HCT116 (cell line): ENCODE results near the gene TRDN. TPM values are rescaled to one million over a fixed set of nuclear protein-coding genes. Genes with fewer than 3 reads are reported as not detected.

Experiments used
- ATAC-seq: fragments of 200-7000 bp; cut with Tn5 transposase; 2 replicates; pipeline ENCODE4 v1.9.1; 2020; ENCODE audit warnings: mild to moderate bottlenecking, moderate library complexity
- BruUV-seq: library from RNA; stranded (reverse); fragments of 400-500 nt; replicated peaks from 2 replicates; lab custom pipeline; 2021; lab: Mats Ljungman, UMichigan
- CTCF ChIA-PET: fragments of 300-600 bp; sonication (Branson Sonifier 250); formaldehyde crosslinking; loops from one replicate; lab custom pipeline; 2021; ENCODE audit warnings: antibody characterized with exemption; lab: Charles Lee
- POLR2A ChIA-PET: fragments of 300-600, 350-600 bp; sonication (Branson Sonifier 250); formaldehyde crosslinking; loops from one replicate; lab custom pipeline; 2021; ENCODE audit warnings: antibody characterized with exemption; lab: Charles Lee
- RAD21 ChIA-PET, 2 experiments: fragments of 300-600 bp; sonication (Branson Sonifier 250); formaldehyde crosslinking; loops; one replicate each; lab custom pipeline; 2023; ENCODE audit warnings: low total read pairs in 2 of 2; ENCODE audit not compliant: uncharacterized antibody in 2 of 2, unreplicated experiment in 2 of 2, low non-redundant PET in 1 of 2; lab: Charles Lee
- DNase-seq: peaks from one replicate; pipeline ENCODE4 v3.0.0-alpha.2; 2010; ENCODE audit warnings: low read depth, low spot score
- H2AFZ ChIP-seq: fragments of 200-600 bp; shearing (Covaris generic), sonication (generic); 2 replicates; pipeline ENCODE4 v1.6.1; 2017; ENCODE audit warnings: low read depth, mixed run types, mixed read lengths, antibody characterized with exemption, low read length; ENCODE audit not compliant: poor library complexity, severe bottlenecking
- H3K27ac ChIP-seq: 2 replicates; pipeline ENCODE4 v1.5.1; 2012; ENCODE audit warnings: low read depth, low read length
- H3K27me3 ChIP-seq: fragments of 200-600 bp; sonication (generic); 2 replicates; pipeline ENCODE4 v1.6.1; 2016; ENCODE audit warnings: mixed run types, low read length, mixed read lengths; ENCODE audit not compliant: insufficient read depth
- H3K36me3 ChIP-seq, 2 experiments: fragments of 200-500 bp in 1 of 2; fragments of 200-600 bp in 1 of 2; sonication (Bioruptor generic) in 1 of 2; sonication (generic) in 1 of 2; 2 replicates each; pipeline versions ENCODE4 v1.5.1 to v1.6.1; 2014 to 2016; ENCODE audit warnings: low read length in 2 of 2, inconsistent platforms in 1 of 2, mixed read lengths in 1 of 2, mixed run types in 1 of 2; ENCODE audit not compliant: insufficient read depth in 2 of 2, control insufficient read depth in 1 of 2
- H3K4me1 ChIP-seq, 2 experiments: fragments of 200-600 bp in 1 of 2; sonication (generic) in 1 of 2; 2 replicates each; pipeline versions ENCODE4 v1.5.1 to v1.6.1; 2012 to 2017; ENCODE audit warnings: low read length in 2 of 2, inconsistent platforms in 1 of 2, mild to moderate bottlenecking in 1 of 2, mixed read lengths in 1 of 2, mixed run types in 1 of 2, moderate library complexity in 1 of 2; ENCODE audit not compliant: insufficient read depth in 2 of 2, control insufficient read depth in 1 of 2
- H3K4me2 ChIP-seq: fragments of 200-600 bp; sonication (generic); 2 replicates; pipeline ENCODE4 v1.6.1; 2017; ENCODE audit warnings: mixed run types, low read length, mixed read lengths
- H3K4me3 ChIP-seq, 2 experiments: fragments of 200-600 bp in 1 of 2; sonication (generic) in 1 of 2; replicated peaks in 1 of 2; 2 replicates each; pipeline ENCODE4 v1.5.1; 2011 to 2016; ENCODE audit warnings: low read length in 2 of 2, control low read depth in 1 of 2, low read depth in 1 of 2, mild to moderate bottlenecking in 1 of 2, mixed read lengths in 1 of 2, mixed run types in 1 of 2
- H3K79me2 ChIP-seq: fragments of 200-600 bp; sonication (generic); 2 replicates; pipeline ENCODE4 v1.6.1; 2017; ENCODE audit warnings: mild to moderate bottlenecking, mixed run types, low read length, moderate library complexity, mixed read lengths; ENCODE audit not compliant: insufficient read depth
- H3K9ac ChIP-seq: fragments of 200-600 bp; sonication (generic); 2 replicates; pipeline ENCODE4 v1.6.1; 2016; ENCODE audit warnings: low read length, mixed read lengths
- H3K9me2 ChIP-seq: fragments of 200-600 bp; sonication (generic), shearing (Covaris generic); 2 replicates; pipeline ENCODE4 v1.6.1; 2017; ENCODE audit warnings: mixed run types, mild to moderate bottlenecking, moderate library complexity; ENCODE audit not compliant: insufficient read depth
- H3K9me3 ChIP-seq, 2 experiments: fragments of 200-500 bp in 1 of 2; fragments of 200-600 bp in 1 of 2; sonication (Bioruptor generic) in 1 of 2; sonication (generic) in 1 of 2; 2 replicates each; pipeline ENCODE4 v1.6.1; 2014 to 2017; ENCODE audit warnings: low read length in 2 of 2, mixed read lengths in 2 of 2, inconsistent platforms in 1 of 2, low read depth in 1 of 2, mild to moderate bottlenecking in 1 of 2, mixed run types in 1 of 2, moderate library complexity in 1 of 2; ENCODE audit not compliant: control insufficient read depth in 1 of 2, insufficient read depth in 1 of 2
- H4K20me1 ChIP-seq: fragments of 200-600 bp; sonication (generic), shearing (Covaris generic); 2 replicates; pipeline ENCODE4 v1.6.1; 2017; ENCODE audit warnings: mixed run types, mild to moderate bottlenecking, moderate library complexity; ENCODE audit not compliant: insufficient read depth
- CBX3 ChIP-seq: IDR thresholded peaks from 2 replicates; pipeline ENCODE4 v1.6.1; 2012; ENCODE audit warnings: low read depth
- REST ChIP-seq: IDR thresholded peaks from 2 replicates; pipeline ENCODE4 v1.6.1; 2012; ENCODE audit warnings: low read depth
- SP1 ChIP-seq: IDR thresholded peaks from 2 replicates; pipeline ENCODE4 v1.6.1; 2012; ENCODE audit warnings: low read depth
- TCF7L2 ChIP-seq: IDR thresholded peaks from 2 replicates; pipeline ENCODE4 v1.7.0; 2011; ENCODE audit warnings: borderline replicate concordance, inconsistent platforms; ENCODE audit not compliant: insufficient read depth, insufficient read length; ENCODE audit errors: extremely low read depth
- ZFX ChIP-seq: fragments of 450-650 bp; IDR thresholded peaks from 2 replicates; pipeline ENCODE4 v1.6.1; 2017
- ZNF274 ChIP-seq: fragments of 200-500 bp; sonication (Bioruptor generic); IDR thresholded peaks from 2 replicates; pipeline ENCODE4 v1.6.1; 2014; ENCODE audit warnings: mild to moderate bottlenecking, low read depth, low read length, inconsistent platforms
- intact Hi-C: fragments of 100-400 bp; cut with micrococcal nuclease; formaldehyde crosslinking; loops from 2 replicates; pipeline ENCODE4 v1.10.0; 2022
- total RNA-seq: library from RNA; stranded (reverse); gene quantifications from one replicate; pipeline ENCODE4 v1.2.1, GENCODE V29; 2021; ENCODE audit not compliant: unreplicated experiment

The TRDN gene
- total RNA-seq, 1 experiment from 2014 or later: not detected

DNA sequence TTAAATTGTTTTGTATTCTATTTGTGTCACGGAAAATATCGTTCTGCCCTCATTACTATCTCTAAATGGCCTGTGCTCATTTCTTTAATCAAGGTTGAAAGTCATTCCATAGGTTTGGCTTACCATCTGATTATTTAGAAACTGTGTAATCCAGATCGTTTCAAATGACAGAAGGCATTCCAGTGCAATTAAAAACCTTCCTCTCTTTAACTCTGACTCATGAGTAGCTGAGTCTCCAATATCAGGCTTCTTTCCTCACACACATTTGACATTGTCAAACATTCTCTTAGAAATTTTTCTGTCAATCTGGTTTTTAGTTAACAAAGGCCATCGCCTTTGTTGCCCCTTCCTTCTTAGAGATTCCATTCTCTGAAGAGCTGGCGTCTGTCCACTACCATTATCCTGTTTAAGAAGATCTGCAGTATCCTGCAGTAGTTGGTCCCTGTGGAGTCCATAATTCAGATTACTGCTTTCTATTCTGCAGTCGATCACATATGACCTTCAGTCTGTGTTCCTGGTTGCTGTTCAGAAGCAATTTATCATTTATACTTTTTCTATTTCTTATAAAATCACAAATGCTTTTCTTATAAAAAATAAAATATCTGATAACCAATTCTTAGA is 3.9 kb upstream of the TRDN start:
- POLR2A ChIA-PET: no interaction called here
- H3K79me2 ChIP-seq: no peaks in the 10 kb centered on the region
- no peaks in the 10 kb centered on the region for H3K4me1 ChIP-seq
- no peak overlapping the region for H3K4me3 ChIP-seq
- no peak for ATAC-seq
- BruUV-seq: no TSS peak
- H3K27ac ChIP-seq: no peak overlapping the region
- no peaks in the 10 kb centered on the region for H3K9me3 ChIP-seq
- H3K4me2 ChIP-seq: no peak overlapping the region
- H3K9ac ChIP-seq: no peak overlapping the region
- CTCF ChIA-PET: no interaction called here
- no peak for TF ChIP-seq TCF7L2
- no peaks in the 10 kb centered on the region for H3K9me2 ChIP-seq
- no peak for DNase-seq
- peaks cover 11% of the 10 kb centered on the region; the same call in 1 of the 2 replicates for H3K27me3 ChIP-seq
- RAD21 ChIA-PET: no interaction called here
- H3K36me3 ChIP-seq: no peaks in the 10 kb centered on the region
- H4K20me1 ChIP-seq: no peaks in the 10 kb centered on the region
- intact Hi-C loops: no loop called here
- H2AFZ ChIP-seq: no peak overlapping the region

GRCh38 chr6:123638865-123639264 is 2.1 kb upstream of the TRDN start:
- no peak overlapping the region for H3K9ac ChIP-seq
- TF ChIP-seq CBX3 (no peak), SP1 (no peak), TCF7L2 (no peak), ZFX (no peak), ZNF274 (no peak), REST (no peak)
- no peak overlapping the region for H3K4me3 ChIP-seq
- ATAC-seq (no peak), DNase-seq (no peak)
- no peak overlapping the region for H2AFZ ChIP-seq
- H3K36me3 ChIP-seq: no peaks in the 10 kb centered on the region
- H3K9me2 ChIP-seq: no peaks in the 10 kb centered on the region
- no peaks in the 10 kb centered on the region for H3K79me2 ChIP-seq
- peaks cover 11% of the 10 kb centered on the region; the same call in 1 of the 2 replicates for H3K27me3 ChIP-seq
- ChIA-PET POLR2A (no interaction called here), RAD21 (no interaction called here), CTCF (no interaction called here)
- no peaks in the 10 kb centered on the region for H3K4me1 ChIP-seq
- H3K27ac ChIP-seq: no peak overlapping the region
- no peaks in the 10 kb centered on the region for H3K9me3 ChIP-seq
- no peak overlapping the region for H3K4me2 ChIP-seq
- intact Hi-C loops: no loop called here
- no peaks in the 10 kb centered on the region for H4K20me1 ChIP-seq
- BruUV-seq: no TSS peak
